Sigmoid colon (tissue), 7 donors: ENCODE data around the gene SNX32. TPM values are rescaled to one million over a fixed set of nuclear protein-coding genes. Genes with fewer than 3 reads are reported as not detected.

ENCODE experiments used
- DNase-seq: peaks from one replicate; pipeline ENCODE4 v3.0.0-alpha.2; 2019
- H3K27ac ChIP-seq, 4 donors: fragments of 200-600 bp; sonication (generic); one replicate each; pipeline ENCODE4 v1.5.1; 2016 to 2019; ENCODE audit warnings: mild to moderate bottlenecking in 1 of 4
- H3K27me3 ChIP-seq, 3 donors: fragments of 200-600 bp; sonication (generic); one replicate each; pipeline ENCODE4 v1.5.1; 2019; ENCODE audit warnings: mild to moderate bottlenecking in 1 of 3
- H3K36me3 ChIP-seq, 4 donors: fragments of 200-600 bp; sonication (generic); one replicate each; pipeline ENCODE4 v1.5.1; 2016 to 2019
- H3K4me1 ChIP-seq, 4 donors: fragments of 200-600 bp; sonication (generic); one replicate each; pipeline ENCODE4 v1.5.1; 2017 to 2019
- H3K4me3 ChIP-seq, 4 donors: fragments of 200-600 bp; sonication (generic); one replicate each; pipeline ENCODE4 v1.5.1; 2017 to 2019; ENCODE audit warnings: mild to moderate bottlenecking in 2 of 4, moderate library complexity in 1 of 4
- H3K9me3 ChIP-seq, 4 donors: fragments of 200-600 bp in 3 of 4; sonication (generic) in 3 of 4; one replicate each; pipeline versions ENCODE4 v1.5.1 to v1.6.1; 2013 to 2019
- EP300 ChIP-seq, 4 donors: sonication (generic); formaldehyde crosslinking; IDR thresholded peaks; one replicate each; pipeline ENCODE4 v1.6.1; 2017; ENCODE audit warnings: antibody characterized with exemption in 4 of 4
- POLR2A ChIP-seq, 2 donors: fragments of 450-650 bp; IDR thresholded peaks; one replicate each; pipeline ENCODE4 v1.6.1; 2016; ENCODE audit warnings: antibody characterized with exemption in 2 of 2, mild to moderate bottlenecking in 2 of 2, moderate library complexity in 2 of 2
- POLR2AphosphoS5 ChIP-seq, 4 donors: sonication (generic); formaldehyde crosslinking; IDR thresholded peaks; one replicate each; pipeline ENCODE4 v1.6.1; 2017; ENCODE audit warnings: antibody characterized with exemption in 4 of 4
- WGBS, 2 donors: extraction: QIAGEN DNeasy Blood & Tissue Kit; methylation state at CpG; one replicate each; pipeline ENCODE4 v1.1.7; 2013; 5-methylcytosine and 5-hydroxymethylcytosine counted together
- intact Hi-C: fragments of 100-400 bp; cut with DNase I; formaldehyde crosslinking; loops from one replicate; pipeline ENCODE4 v1.15.1; 2023
- polyA plus RNA-seq, 3 donors: library from polyadenylated mRNA; stranded (reverse); fragments of 200-250 nt; gene quantifications; one replicate each; pipeline ENCODE4 v1.2.3, GENCODE V29; 2013
- total RNA-seq, 4 donors: library from RNA; depleted of rRNA; stranded (reverse); fragments of >200 nt; gene quantifications; one replicate each; pipeline ENCODE4 v1.1.0, GENCODE V29; 2016
- TF ChIP-seq, protein P1 (sequence below), 4 experiments: fragments of 450-650 bp in 3 of 4; fragments of 200-600 bp in 1 of 4; IDR thresholded peaks; one replicate each; pipeline ENCODE4 v1.5.1; 2016 to 2019; ENCODE audit warnings: antibody characterized with exemption in 4 of 4, mild to moderate bottlenecking in 3 of 4, moderate library complexity in 2 of 4
- donor health status: healthy with polysubstance abuse.
- donor health status: Bipolar disorder and iron deficiency.
- donor health status: healthy.

The SNX32 gene
- total and polyA plus RNA-seq, 7 donors, result 0.27 to 1.5 (median 0.70) TPM; not detected in 1

DNA sequence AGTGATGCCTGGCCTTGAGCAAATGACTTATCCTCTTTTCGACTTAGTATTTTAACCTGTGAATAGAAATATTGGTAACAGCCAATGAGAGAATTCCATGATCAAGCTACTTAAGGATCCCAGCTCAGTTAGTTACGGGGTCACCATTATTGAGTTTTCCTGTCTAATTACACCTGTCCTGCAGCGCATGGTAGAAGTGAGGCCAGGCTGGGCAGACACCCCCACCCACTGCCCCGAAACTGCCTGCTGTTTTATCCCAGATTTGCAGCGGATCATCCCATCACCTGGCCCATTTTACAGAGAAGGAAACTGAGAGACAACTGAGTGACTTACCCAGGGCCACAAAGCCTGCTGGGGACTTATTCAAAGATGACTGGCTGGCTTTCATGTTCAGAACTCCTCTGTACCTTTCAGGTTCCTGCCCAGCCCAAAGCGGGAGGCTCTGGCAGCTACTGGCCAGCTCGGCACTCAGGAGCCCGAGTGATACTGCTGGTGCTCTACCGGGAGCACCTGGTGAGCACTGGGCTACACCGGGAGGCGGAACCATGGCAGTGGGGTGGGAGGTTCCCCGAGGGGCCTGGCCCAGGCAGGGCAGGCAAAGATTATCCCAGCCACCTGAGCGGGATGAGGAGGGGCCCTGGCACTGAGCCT is 27.9 kb downstream of the SNX32 start:
- peaks cover 0 to 42% (median 27%) of the 10 kb centered on the region in 4 donors for H3K4me1 ChIP-seq
- H3K9me3 ChIP-seq, result no peaks in the 10 kb centered on the region
- intact Hi-C loops, result no loop called here
- peak overlapping the region; percentile 89 to 99 (median 95) for H3K27ac ChIP-seq
- H3K27me3 ChIP-seq, result no peaks in the 10 kb centered on the region
- DNase-seq, result peak; percentile 70
- H3K4me3 ChIP-seq, result peak overlapping the region; percentile 79 to 98 (median 90)
- TF ChIP-seq EP300 (IDR thresholded peaks at IDR 0.05), result no peak
- TF ChIP-seq, protein P1, sequence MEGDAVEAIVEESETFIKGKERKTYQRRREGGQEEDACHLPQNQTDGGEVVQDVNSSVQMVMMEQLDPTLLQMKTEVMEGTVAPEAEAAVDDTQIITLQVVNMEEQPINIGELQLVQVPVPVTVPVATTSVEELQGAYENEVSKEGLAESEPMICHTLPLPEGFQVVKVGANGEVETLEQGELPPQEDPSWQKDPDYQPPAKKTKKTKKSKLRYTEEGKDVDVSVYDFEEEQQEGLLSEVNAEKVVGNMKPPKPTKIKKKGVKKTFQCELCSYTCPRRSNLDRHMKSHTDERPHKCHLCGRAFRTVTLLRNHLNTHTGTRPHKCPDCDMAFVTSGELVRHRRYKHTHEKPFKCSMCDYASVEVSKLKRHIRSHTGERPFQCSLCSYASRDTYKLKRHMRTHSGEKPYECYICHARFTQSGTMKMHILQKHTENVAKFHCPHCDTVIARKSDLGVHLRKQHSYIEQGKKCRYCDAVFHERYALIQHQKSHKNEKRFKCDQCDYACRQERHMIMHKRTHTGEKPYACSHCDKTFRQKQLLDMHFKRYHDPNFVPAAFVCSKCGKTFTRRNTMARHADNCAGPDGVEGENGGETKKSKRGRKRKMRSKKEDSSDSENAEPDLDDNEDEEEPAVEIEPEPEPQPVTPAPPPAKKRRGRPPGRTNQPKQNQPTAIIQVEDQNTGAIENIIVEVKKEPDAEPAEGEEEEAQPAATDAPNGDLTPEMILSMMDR (IDR thresholded peaks at IDR 0.05), result no peak
- TF ChIP-seq POLR2AphosphoS5 (IDR thresholded peaks at IDR 0.05), result no peak
- no peak for TF ChIP-seq POLR2A (IDR thresholded peaks at IDR 0.05)
- 66 to 87% methylated on average over 13 of the region's 13 CpGs for WGBS, 2 donors
- peaks cover 14 to 50% (median 45%) of the 10 kb centered on the region in 4 donors for H3K36me3 ChIP-seq

DNA sequence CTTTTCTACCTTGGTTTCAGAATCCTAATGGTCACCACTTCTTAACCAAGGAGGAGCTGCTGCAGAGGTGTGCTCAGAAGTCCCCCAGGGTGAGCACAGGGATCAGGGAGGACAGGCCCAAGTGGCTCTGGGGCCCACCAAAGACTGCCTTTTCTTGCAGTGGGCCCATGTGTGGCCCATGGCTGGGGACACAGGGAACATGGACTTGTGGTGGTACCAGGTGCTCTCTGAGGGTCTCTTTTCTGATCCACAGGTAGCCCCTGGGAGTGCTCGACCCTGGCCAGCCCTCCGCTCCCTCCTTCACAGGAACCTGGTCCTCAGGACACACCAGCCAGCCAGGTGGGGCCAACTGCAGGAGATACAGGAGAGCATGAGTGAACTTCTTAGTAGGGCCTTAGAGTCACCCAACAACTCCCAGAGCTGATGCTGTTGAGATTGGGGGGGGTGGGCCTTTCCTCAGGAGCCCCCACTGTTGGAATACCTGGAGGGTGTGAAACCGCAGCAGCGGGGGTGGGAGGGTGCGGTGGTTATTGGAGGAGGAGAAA is 28.5 kb downstream of the SNX32 start:
- H3K4me3 ChIP-seq, result no peak overlapping the region
- no peak for TF ChIP-seq POLR2A (IDR thresholded peaks at IDR 0.05)
- H3K27ac ChIP-seq, result peak overlapping the region; percentile 89 to 99 (median 95)
- peaks cover 17 to 56% (median 49%) of the 10 kb centered on the region in 4 donors for H3K36me3 ChIP-seq
- DNase-seq, result peak; percentile 59
- intact Hi-C loops, result no loop called here
- H3K9me3 ChIP-seq, result no peaks in the 10 kb centered on the region
- H3K27me3 ChIP-seq, result no peaks in the 10 kb centered on the region
- WGBS, 2 donors, result 79 to 88% methylated on average over 5 of the region's 5 CpGs
- H3K4me1 ChIP-seq, result peaks cover 0 to 41% (median 27%) of the 10 kb centered on the region in 4 donors

DNA sequence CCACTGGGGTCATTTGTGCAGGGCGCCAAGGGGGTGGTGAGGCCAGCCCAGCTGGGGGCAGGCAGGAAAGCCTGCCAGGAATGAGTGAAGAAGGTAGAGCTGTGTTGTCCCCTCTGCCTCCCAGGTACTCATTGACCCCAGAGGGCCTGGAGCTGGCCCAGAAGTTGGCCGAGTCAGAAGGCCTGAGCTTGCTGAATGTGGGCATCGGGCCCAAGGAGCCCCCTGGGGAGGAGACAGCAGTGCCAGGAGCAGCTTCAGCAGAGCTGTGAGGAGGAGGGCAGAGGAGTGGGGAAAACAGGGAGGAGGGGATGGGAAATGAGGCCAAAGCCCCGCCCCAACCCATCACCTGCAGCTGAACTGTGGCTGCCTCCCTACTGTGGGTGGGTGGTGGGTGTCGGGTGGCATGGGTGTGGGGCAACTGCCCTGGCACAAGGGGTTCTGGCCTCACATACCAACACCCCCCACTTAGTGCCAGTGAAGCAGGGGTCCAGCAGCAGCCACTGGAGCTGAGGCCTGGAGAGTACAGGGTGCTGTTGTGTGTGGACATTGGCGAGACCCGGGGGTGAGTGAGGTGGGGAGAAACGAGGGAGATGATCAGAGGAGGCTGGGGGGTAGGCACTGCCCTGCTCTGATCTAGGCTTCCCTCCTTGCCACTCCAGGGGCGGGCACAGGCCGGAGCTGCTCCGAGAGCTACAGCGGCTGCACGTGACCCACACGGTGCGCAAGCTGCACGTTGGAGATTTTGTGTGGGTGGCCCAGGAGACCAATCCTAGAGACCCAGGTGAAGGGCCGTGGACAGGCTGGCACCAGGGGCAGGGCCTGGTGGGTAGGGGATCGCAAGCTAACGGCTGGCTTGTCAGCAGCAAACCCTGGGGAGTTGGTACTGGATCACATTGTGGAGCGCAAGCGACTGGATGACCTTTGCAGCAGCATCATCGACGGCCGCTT is 29.5 kb downstream of the SNX32 start:
- peaks cover 0 to 49% (median 34%) of the 10 kb centered on the region in 4 donors for H3K4me1 ChIP-seq
- peaks cover 23 to 66% (median 56%) of the 10 kb centered on the region in 4 donors for H3K36me3 ChIP-seq
- DNase-seq, result peak; percentile 70
- WGBS, 2 donors, result 93% methylated on average over 24 of the region's 24 CpGs
- H3K4me3 ChIP-seq, result no peak overlapping the region
- H3K27me3 ChIP-seq, result no peaks in the 10 kb centered on the region
- intact Hi-C loops, result no loop called here
- peak overlapping the region; percentile 30 to 99 (median 90) for H3K27ac ChIP-seq
- no peaks in the 10 kb centered on the region for H3K9me3 ChIP-seq
- TF ChIP-seq, protein P1 (IDR thresholded peaks at IDR 0.05), result no peak
- TF ChIP-seq POLR2A (IDR thresholded peaks at IDR 0.05) (no peak), POLR2AphosphoS5 (IDR thresholded peaks at IDR 0.05) (peak in 1 of 4 donors; percentile 2), EP300 (IDR thresholded peaks at IDR 0.05) (no peak)

DNA sequence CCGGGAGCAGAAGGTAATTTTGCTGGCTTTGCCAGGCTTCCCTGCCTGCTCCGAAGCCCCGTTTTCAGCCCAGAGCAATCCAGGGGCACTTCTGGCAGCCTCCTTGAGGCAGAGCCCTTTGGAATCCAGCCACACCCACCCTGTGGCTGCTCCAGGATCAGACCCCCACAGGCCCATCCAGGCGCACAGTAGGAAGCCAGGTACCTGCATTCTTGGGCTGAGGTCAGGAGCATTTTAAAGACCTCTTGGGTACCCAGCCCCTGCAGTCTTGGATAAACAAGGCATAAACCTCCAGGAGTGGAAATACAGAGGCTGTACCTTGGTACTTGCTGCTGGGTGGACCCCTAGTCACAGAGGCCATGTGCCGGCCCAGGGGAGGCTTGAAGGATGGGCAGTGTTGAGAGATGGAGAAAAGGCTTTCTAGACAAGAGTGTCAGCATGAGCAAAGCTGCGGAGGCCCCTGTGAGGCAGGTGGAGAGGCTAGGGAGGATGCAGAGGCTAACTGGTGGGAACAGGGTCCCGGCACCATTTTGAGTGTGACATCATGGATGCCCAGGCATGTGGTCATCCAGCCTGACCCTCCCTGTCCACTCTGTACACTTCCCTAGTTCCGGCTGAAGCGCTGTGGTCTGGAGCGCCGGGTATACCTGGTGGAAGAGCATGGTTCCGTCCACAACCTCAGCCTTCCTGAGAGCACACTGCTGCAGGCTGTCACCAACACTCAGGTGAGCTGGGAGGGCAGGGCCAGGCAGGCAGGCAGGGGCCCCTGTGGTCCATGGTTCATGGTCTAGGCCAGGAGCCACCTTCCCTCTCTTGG is 30.3 kb downstream of the SNX32 start:
- no peaks in the 10 kb centered on the region for H3K27me3 ChIP-seq
- no peak for DNase-seq
- H3K4me3 ChIP-seq, result no peak overlapping the region
- peaks cover 0 to 49% (median 35%) of the 10 kb centered on the region in 4 donors for H3K4me1 ChIP-seq
- no peaks in the 10 kb centered on the region for H3K9me3 ChIP-seq
- peak overlapping the region in 3 of 4 donors; percentile 89 to 99 (median 92) for H3K27ac ChIP-seq
- H3K36me3 ChIP-seq, result peaks cover 23 to 75% (median 56%) of the 10 kb centered on the region in 4 donors
- intact Hi-C loops, result no loop called here
- WGBS, 2 donors, result 85 to 90% methylated on average over 12 of the region's 12 CpGs
- TF ChIP-seq, protein P1 (IDR thresholded peaks at IDR 0.05), result no peak
- no peak for TF ChIP-seq POLR2A (IDR thresholded peaks at IDR 0.05)
- TF ChIP-seq POLR2AphosphoS5 (IDR thresholded peaks at IDR 0.05), result peak in 1 of 4 donors; percentile 5
- no peak for TF ChIP-seq EP300 (IDR thresholded peaks at IDR 0.05)
